NCI-H1417 (cell line): ENCODE data around the gene XKRX.
A peak's percentile ranks its signal among the peaks of the same experiment; 100 is the strongest.

Experiments used
- DNase-seq, 3 experiments: peaks; one replicate each; lab custom pipeline; 2025; lab: John Stamatoyannopoulos, UW

Gene XKRX

DNA sequence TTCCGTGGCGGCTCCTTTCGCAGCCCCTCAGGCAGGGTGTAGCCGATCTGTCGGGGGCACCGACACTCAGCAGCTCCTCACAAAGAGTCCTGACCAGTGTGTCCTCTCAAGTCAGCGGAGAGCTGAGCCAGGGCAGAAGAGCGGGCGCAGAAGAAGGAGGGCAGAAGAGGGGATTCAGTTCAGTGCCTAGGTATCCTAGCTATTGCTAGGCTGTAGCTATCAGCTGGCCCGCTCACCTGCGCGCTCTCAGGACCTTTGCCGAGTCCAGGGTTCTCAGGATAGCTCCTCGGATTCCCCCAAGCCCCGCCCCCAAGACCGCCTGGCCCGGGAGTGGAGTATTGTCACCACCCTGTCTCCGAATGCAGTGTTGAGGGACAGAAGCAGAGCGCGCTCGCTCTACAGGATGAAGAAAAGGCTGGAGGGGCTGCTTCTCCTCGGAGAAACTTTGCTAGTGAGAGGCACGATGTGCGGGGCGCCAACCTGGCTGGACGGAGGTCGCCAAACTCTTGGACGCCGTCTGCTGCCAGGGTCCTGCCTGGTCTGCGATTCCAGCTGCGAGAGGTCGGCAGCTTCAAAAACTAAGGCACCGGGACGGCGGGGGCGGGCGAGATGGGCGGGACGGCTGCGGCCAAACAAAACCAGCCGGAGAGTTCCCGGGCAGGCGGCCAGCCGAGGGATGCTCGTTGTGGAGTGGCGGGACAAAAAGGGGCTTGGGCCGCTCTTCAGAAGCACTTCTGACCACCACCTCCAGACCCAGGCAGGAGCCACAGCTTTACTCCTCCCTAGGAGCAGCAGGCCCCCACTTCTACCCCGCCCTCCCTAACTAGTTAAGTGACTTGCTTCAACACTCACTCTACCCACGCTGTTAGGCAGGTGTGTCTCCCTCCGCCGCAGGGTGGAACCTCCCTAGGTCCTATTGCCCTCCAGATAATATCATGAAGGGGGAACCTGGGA lies at the start of gene XKRX:
Gene XKRX (minus strand): TSS at position 258 of the 954 bp plus-strand sequence. CDS start 613 bp downstream, outside the sequence.
- DNase-seq = peak; percentile 49 to 68 (median 53)

- DNase-seq = no peak
These were observed 47.5 kb upstream of the XKRX start for GRCh38 chrX:100976211-100976610.

- DNase-seq = no peak
These were observed 46.5 kb upstream of the XKRX start for GRCh38 chrX:100975212-100975611.

DNA sequence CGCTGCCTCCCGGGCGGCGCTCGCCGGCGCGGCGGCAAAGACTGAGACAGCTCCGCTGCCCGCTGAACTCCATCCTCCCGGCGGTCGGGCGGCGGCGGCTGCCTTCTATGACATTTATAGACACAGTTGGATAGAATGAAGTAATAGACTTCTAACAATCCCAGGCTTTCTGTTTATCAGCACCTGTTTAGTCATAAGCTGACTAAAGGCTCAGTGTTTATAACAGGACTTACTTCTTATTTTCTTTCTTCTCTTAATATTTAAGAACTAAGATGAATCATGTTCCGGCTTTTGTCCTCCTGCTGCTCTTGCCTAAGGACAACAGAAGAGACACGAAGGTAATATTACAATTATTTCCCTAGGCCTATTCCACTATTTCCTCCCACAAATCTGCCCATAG lies 44.7 kb upstream of the XKRX start:
- DNase-seq = no peak

- no peak for DNase-seq
These were observed 41.2 kb upstream of the XKRX start for GRCh38 chrX:100969936-100970335.

GRCh38 chrX:100969408-100969807 lies 40.7 kb upstream of the XKRX start, which contains the start of gene ARL13A:
ARL13A (plus strand) TSS chrX:100969708; CDS start chrX:100973690, 3,982 bp downstream.
- DNase-seq = no peak

DNA sequence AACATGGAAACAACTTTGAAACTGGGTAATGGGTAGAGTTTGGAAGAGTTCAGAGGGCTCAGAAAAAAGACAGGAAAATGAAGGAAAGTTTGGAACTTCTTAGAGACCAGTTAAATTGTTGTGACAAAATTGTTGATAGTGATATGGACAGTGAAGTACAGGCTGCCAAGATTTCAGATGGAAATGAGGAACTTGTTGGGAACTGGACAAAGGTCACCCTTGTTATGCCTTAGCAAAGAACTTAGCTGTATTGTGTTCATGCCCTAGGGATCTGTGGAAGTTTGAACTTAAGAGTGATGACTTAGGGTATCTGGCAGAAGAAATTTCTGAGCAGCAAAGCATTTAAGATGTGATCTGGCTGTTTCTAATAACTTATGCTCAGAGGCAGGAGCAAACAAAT lies 35.6 kb upstream of the XKRX start:
- DNase-seq = no peak

- DNase-seq = no peak
These were observed 34.1 kb upstream of the XKRX start for GRCh38 chrX:100962811-100963210.

- no peak for DNase-seq
These were observed 19.8 kb upstream of the XKRX start for GRCh38 chrX:100948557-100948956.

DNA sequence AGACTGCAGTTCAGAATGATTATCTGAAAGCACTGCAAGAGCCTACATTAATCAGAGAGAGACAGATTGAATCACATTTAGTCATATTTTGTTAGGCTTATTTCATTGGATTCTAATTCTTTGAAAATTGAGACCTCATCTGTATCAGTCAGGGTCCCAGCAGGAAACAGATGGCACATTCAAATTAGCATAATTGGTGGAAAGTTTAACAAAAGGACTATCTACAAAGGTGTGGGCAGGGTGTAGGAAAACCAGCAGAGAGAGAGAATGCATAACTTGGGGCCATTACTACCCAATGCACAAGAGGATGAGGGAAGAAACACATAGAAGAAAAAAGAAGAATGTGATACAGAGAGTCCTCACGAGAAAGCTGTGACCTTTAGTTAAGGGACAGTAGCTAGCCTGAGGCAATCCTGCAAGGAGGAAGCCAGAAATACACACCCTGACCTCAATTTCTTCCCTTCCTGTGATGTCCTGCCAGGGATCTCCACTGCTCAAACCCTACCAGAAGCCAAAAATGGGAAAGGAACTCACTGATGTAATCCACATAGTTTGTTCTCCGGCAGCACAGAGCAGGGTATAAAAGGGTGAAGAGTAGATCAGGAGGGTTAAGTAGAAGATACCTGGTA lies 17.7 kb upstream of the XKRX start:
- peak in 1 of 3 experiments; percentile 26 for DNase-seq

DNA sequence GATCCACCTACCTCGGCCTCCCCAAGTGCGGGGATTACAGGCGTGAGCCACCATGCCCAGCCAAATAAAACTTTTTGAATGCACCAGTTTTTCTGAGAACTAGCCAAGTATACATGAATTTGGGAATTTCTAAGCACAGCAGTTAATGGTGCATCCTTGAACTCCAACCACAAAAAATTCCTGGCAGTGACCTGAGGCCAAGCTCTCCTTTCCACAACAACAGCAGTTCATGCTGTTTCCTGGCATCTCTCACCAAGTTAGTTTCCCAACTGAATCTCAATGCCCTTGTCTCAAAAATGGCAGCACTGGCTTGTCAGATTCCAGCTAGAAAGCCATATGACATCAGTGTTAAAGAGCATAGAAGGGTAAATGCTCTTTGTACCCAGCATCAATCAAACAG lies 15.9 kb upstream of the XKRX start:
- DNase-seq = no peak

DNA sequence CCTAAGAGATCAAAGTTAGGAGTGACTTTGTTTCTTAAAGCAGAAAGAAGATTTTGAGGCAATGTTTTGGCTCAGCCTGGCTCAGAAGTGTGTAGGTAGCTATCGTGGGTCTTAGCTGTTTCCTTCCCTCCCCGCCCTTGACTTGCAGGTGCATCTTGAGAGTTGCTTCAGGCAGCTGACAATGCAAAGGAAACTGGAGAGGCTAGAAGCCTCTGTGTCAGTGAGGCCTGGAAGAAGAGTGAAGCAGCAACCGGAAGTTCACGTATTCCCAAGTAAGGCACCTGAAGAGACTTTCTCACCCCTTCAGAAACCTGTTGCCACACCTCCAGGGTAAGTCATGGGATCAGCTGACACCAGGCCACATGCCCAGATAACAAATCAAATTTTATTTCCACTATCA lies 10.6 kb upstream of the XKRX start:
- no peak for DNase-seq

- no peak for DNase-seq
These were observed 7.0 kb upstream of the XKRX start for GRCh38 chrX:100935767-100936166.

DNA sequence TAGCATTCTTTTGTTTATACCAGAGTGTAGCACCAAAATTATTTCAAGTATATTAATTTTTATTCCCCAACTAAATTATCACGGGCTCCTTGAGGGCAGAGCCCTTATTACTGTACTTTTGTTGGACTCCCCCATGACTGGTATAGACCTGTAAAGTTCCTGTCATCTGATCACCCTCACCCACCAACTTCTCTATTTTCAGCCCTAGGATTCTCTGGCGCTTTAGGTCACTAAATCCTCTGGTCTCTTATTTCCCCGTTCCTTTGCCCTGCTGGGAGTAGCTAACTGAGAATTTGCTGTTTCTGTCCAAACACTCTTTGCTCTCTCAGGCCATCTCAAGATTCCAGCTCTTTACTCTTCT lies 3.2 kb upstream of the XKRX start:
- no peak for DNase-seq

- no peak for DNase-seq
These were observed 2.7 kb upstream of the XKRX start for GRCh38 chrX:100931218-100931924.

DNA sequence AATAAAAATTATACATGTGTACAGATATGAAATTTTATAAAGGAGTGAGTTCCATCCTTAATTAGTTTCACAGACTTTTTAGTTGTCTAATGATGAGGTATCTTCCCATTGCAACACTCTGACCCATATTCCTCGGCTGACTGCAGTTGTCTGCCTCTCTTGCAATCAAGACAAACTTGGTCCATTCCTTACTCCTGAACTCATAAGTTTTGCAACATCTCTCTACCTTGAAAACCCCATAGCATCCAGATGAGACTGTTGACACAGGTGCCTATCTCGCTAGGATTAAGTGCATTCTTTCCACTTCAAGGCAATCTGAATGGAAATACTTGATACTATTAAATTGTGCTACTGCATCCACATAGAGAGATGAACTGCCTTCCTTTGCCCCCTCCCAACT lies 2.3 kb downstream of the XKRX start:
- DNase-seq = no peak

GRCh38 chrX:100924375-100924774 lies 4.3 kb downstream of the XKRX start:
- no peak for DNase-seq

DNA sequence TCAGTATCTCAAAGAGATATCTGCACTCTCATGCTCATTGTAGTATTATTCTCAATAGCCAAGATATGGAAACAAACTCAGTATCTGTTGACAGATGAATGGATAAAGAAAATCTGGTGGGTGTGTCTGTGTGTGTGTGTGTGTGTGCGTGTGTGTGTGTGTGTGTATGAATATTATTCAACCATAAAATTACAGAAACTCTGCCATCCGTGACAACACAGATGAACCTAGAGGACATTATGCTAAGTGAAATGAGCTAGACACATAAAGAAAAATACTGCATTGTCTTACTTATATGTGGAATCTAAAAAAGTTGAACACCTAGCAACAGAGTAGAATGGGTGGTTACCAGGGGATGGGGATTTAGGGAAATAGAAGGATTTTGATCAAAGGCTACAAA lies 13.2 kb downstream of the XKRX start:
- no peak for DNase-seq

- no peak for DNase-seq
These were observed 15.6 kb downstream of the XKRX start for GRCh38 chrX:100913111-100913510.

- DNase-seq = no peak
These were observed 17.0 kb downstream of the XKRX start for GRCh38 chrX:100911731-100912130.

DNA sequence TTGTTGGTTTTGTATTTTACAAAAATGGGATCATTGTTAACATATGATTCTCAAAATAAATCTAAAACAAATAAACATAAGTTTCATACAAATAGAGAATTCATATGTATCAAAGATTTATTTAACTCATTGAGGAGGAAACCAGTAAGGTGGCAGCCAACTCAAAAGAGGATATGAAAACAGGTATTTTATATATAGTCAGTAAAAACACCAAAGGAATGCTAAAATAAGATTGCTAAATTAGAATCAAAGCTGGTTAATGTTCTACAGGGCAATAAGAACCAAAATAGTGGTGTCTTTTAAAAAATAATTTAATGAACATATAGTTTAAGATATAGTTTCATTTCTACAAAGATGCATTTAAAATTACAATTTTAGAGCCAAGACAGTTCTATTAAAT lies 23.1 kb downstream of the XKRX start:
- no peak for DNase-seq

GRCh38 chrX:100904433-100904832 lies 24.3 kb downstream of the XKRX start:
- DNase-seq = no peak
